Thyroid gland (tissue), 4 donors: Measurements from ENCODE around the gene PDZD2.

Source experiments
- POLR2A ChIP-seq, 2 donors: fragments of 450-650 bp; IDR thresholded peaks; one replicate each; pipeline ENCODE4 v1.6.1; 2017; ENCODE audit warnings: antibody characterized with exemption in 2 of 2, mild to moderate bottlenecking in 2 of 2, moderate library complexity in 1 of 2
- TF ChIP-seq, protein P1 (sequence below), 6 experiments: fragments of 200-600 bp in 3 of 6; fragments of 450-650 bp in 3 of 6; sonication (generic) in 3 of 6; IDR thresholded peaks; one replicate each; pipeline ENCODE4 v1.5.1; 2016 to 2019; ENCODE audit warnings: antibody characterized with exemption in 6 of 6, mild to moderate bottlenecking in 2 of 6, inconsistent platforms in 1 of 6, moderate library complexity in 1 of 6

- TF ChIP-seq, protein P1, sequence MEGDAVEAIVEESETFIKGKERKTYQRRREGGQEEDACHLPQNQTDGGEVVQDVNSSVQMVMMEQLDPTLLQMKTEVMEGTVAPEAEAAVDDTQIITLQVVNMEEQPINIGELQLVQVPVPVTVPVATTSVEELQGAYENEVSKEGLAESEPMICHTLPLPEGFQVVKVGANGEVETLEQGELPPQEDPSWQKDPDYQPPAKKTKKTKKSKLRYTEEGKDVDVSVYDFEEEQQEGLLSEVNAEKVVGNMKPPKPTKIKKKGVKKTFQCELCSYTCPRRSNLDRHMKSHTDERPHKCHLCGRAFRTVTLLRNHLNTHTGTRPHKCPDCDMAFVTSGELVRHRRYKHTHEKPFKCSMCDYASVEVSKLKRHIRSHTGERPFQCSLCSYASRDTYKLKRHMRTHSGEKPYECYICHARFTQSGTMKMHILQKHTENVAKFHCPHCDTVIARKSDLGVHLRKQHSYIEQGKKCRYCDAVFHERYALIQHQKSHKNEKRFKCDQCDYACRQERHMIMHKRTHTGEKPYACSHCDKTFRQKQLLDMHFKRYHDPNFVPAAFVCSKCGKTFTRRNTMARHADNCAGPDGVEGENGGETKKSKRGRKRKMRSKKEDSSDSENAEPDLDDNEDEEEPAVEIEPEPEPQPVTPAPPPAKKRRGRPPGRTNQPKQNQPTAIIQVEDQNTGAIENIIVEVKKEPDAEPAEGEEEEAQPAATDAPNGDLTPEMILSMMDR (IDR thresholded peaks at IDR 0.05): no peak
- no peak for TF ChIP-seq POLR2A (IDR thresholded peaks at IDR 0.05)
Observed at GRCh38 chr5:31698673-31699072, 59.7 kb downstream of the PDZD2 start.
